Stimulated activated naive CD8-positive, alpha-beta T cell treated with anti-CD3 and anti-CD28 coated beads, Interleukin-15, amount 100 ng/mL, for 72 hours (primary cell): ENCODE results near the gene BCL7C.

Experiments used
- ATAC-seq: fragments of 150-1000 bp; cut with Tn5 transposase; 2 replicates; pipeline ENCODE4 v1.10.0; 2021; ENCODE audit warnings: mild to moderate bottlenecking, moderate library complexity
- DNase-seq, 2 donors: peaks; one replicate each; pipeline ENCODE4 v3.0.0; 2021 to 2022
- H3K27ac Mint-ChIP-seq, 2 donors: one replicate each; pipeline ENCODE4 v1.8.0; 2022; ENCODE audit warnings: mild to moderate bottlenecking in 2 of 2, mixed read lengths in 2 of 2, moderate library complexity in 2 of 2
- H3K27me3 Mint-ChIP-seq: one replicate; pipeline ENCODE4 v1.8.0; 2022; ENCODE audit warnings: mixed read lengths
- H3K4me1 Mint-ChIP-seq: one replicate; pipeline ENCODE4 v1.8.0; 2022; ENCODE audit warnings: mild to moderate bottlenecking, mixed read lengths
- H3K4me3 Mint-ChIP-seq, 2 donors: one replicate each; pipeline ENCODE4 v1.8.0; 2022; ENCODE audit warnings: mild to moderate bottlenecking in 2 of 2, mixed read lengths in 2 of 2, moderate library complexity in 1 of 2
- H3K9me3 Mint-ChIP-seq, 2 donors: one replicate each; pipeline ENCODE4 v1.8.0; 2022; ENCODE audit warnings: mixed read lengths in 2 of 2

The BCL7C gene

GRCh38 chr16:30839523-30840227, 54.2 kb downstream of the BCL7C start:
- H3K27ac Mint-ChIP-seq: no peak overlapping the region
- DNase-seq (no peak), ATAC-seq (no peak)
- no peaks in the 10 kb centered on the region for H3K27me3 Mint-ChIP-seq
- peaks cover 4% of the 10 kb centered on the region for H3K4me1 Mint-ChIP-seq
- H3K4me3 Mint-ChIP-seq: no peak overlapping the region
- no peaks in the 10 kb centered on the region for H3K9me3 Mint-ChIP-seq

- no peaks in the 10 kb centered on the region for H3K9me3 Mint-ChIP-seq
- no peaks in the 10 kb centered on the region for H3K27me3 Mint-ChIP-seq
- H3K27ac Mint-ChIP-seq: no peak overlapping the region
- ATAC-seq (no peak), DNase-seq (no peak)
- H3K4me1 Mint-ChIP-seq: no peaks in the 10 kb centered on the region
- H3K4me3 Mint-ChIP-seq: no peak overlapping the region
These were observed 54.9 kb downstream of the BCL7C start for GRCh38 chr16:30838876-30839471.

GRCh38 chr16:30837904-30838303, 56.0 kb downstream of the BCL7C start:
- DNase-seq: no peak
- Mint-ChIP-seq H3K4me1 (no peaks in the 10 kb centered on the region), H3K9me3 (no peaks in the 10 kb centered on the region), H3K27ac (no peak overlapping the region), H3K27me3 (no peaks in the 10 kb centered on the region), H3K4me3 (no peak overlapping the region)
- no peak for ATAC-seq
